HepG2 (cell line): Measurements from ENCODE around the gene MEA1. TPM values are rescaled to one million over a fixed set of nuclear protein-coding genes. Genes with fewer than 3 reads are reported as not detected.

Source experiments
- ATAC-seq: fragments of 200-7000 bp; cut with Tn5 transposase; 3 replicates; pipeline ENCODE4 v1.9.1; 2020; ENCODE audit warnings: mild to moderate bottlenecking, moderate library complexity
- BruUV-seq: library from RNA; stranded (reverse); fragments of 400-500 nt; replicated peaks from 2 replicates; lab custom pipeline; 2021; lab: Mats Ljungman, UMichigan
- CTCF ChIA-PET: fragments of 300-600 bp; formaldehyde crosslinking; extraction: SDS; loops from one replicate; lab custom pipeline; 2021; ENCODE audit warnings: low total read pairs, inconsistent platforms, low intra/inter-chr PET ratio; lab: Yijun Ruan, JAX
- POLR2A ChIA-PET: fragments of 350-600 bp; sonication (Branson Sonifier 250); formaldehyde crosslinking; loops from one replicate; lab custom pipeline; 2020; ENCODE audit warnings: antibody characterized with exemption, inconsistent platforms; lab: Yijun Ruan, JAX
- DNase-seq: peaks from one replicate; pipeline ENCODE4 v3.0.0-alpha.2; 2015; ENCODE audit warnings: low spot score
- FAIRE-seq: peaks from 3 replicates; lab custom pipeline; 2011; peaks lifted over from hg19 to GRCh38; lab: Jason Lieb, UNC
- H2AFZ ChIP-seq: one replicate; pipeline ENCODE4 v1.6.1; 2011; ENCODE audit warnings: low read length, inconsistent platforms
- H3K27ac ChIP-seq: fragments of 300-600 bp; 3 replicates; pipeline ENCODE4 v1.8.0; 2011; ENCODE audit warnings: mixed run types, mild to moderate bottlenecking, mixed read lengths, low read length, inconsistent platforms; ENCODE audit not compliant: insufficient read depth; ENCODE audit errors: extremely low read length
- H3K27me3 ChIP-seq, 2 experiments: fragments of 200-600 bp in 1 of 2; 2 replicates in 1 of 2; 3 replicates in 1 of 2; pipeline versions ENCODE4 v1.6.0 to v1.8.0; 2011; ENCODE audit warnings: low read length in 2 of 2, mild to moderate bottlenecking in 2 of 2, moderate library complexity in 2 of 2, inconsistent platforms in 1 of 2; ENCODE audit not compliant: insufficient read depth in 2 of 2, control insufficient read depth in 1 of 2
- H3K36me3 ChIP-seq, 2 experiments: fragments of 200-600 bp in 1 of 2; replicated peaks in 1 of 2; 2 replicates in 1 of 2; 3 replicates in 1 of 2; pipeline versions ENCODE4 v1.5.1 to v1.8.0; 2011; ENCODE audit warnings: low read length in 2 of 2, inconsistent platforms in 1 of 2; ENCODE audit not compliant: insufficient read depth in 2 of 2, control insufficient read depth in 1 of 2
- H3K4me1 ChIP-seq: 2 replicates; pipeline ENCODE4 v1.5.1; 2012; ENCODE audit warnings: low read length, inconsistent platforms; ENCODE audit not compliant: insufficient read depth
- H3K4me2 ChIP-seq: 2 replicates; pipeline ENCODE4 v1.6.0; 2011; ENCODE audit warnings: low read depth, low read length, inconsistent platforms
- H3K4me3 ChIP-seq, 3 experiments: fragments of 200-600 bp in 1 of 3; sonication (generic), shearing (Covaris generic) in 1 of 3; replicated peaks in 1 of 3; 2 replicates each; pipeline ENCODE4 v1.5.1; 2011 to 2016; ENCODE audit warnings: low read length in 3 of 3, inconsistent platforms in 2 of 3, low read depth in 2 of 3, mild to moderate bottlenecking in 2 of 3, control low read depth in 1 of 3, mixed read lengths in 1 of 3; ENCODE audit not compliant: insufficient read depth in 1 of 3
- H3K79me2 ChIP-seq: one replicate; pipeline ENCODE4 v1.6.1; 2011; ENCODE audit warnings: low read length, inconsistent platforms; ENCODE audit not compliant: insufficient read depth
- H3K9ac ChIP-seq: 2 replicates; pipeline ENCODE4 v1.6.0; 2011; ENCODE audit warnings: mild to moderate bottlenecking, low read depth, low read length, inconsistent platforms; ENCODE audit not compliant: insufficient read depth
- H3K9me3 ChIP-seq: 2 replicates; pipeline ENCODE4 v1.5.1; 2012; ENCODE audit warnings: mild to moderate bottlenecking, low read length
- H4K20me1 ChIP-seq: 2 replicates; pipeline ENCODE4 v1.6.0; 2011; ENCODE audit warnings: inconsistent platforms, mild to moderate bottlenecking, low read length, moderate library complexity; ENCODE audit not compliant: insufficient read depth
- MED13 ChIP-seq: sonication (generic); formaldehyde crosslinking; IDR thresholded peaks from 2 replicates; pipeline ENCODE4 v1.5.0; 2020; ENCODE audit warnings: missing genetic modification reagents
- POLR2A ChIP-seq, 2 experiments: IDR thresholded peaks; 2 replicates each; pipeline ENCODE4 v1.6.1; 2011; ENCODE audit warnings: low read depth in 2 of 2, low read length in 2 of 2, mild to moderate bottlenecking in 1 of 2, moderate library complexity in 1 of 2; ENCODE audit not compliant: insufficient read depth in 1 of 2
- POLR2AphosphoS2 ChIP-seq: IDR thresholded peaks from 2 replicates; pipeline ENCODE4 v1.6.1; 2011; ENCODE audit warnings: low read depth, low read length, improper control_type of control experiment
- POLR2AphosphoS5 ChIP-seq: IDR thresholded peaks from 2 replicates; pipeline ENCODE4 v1.6.1; 2012; ENCODE audit warnings: low read depth, low read length
- RBFOX2 ChIP-seq: fragments of 200-400 bp; formaldehyde crosslinking; IDR thresholded peaks from 2 replicates; pipeline ENCODE4 v1.6.1; 2017; ENCODE audit warnings: low read depth, mild to moderate bottlenecking, low read length
- SKIL ChIP-seq: sonication (generic); formaldehyde crosslinking; IDR thresholded peaks from 2 replicates; pipeline ENCODE4 v1.8.0; 2022; ENCODE audit warnings: missing genetic modification reagents, mild to moderate bottlenecking, moderate library complexity, borderline replicate concordance
- SRY ChIP-seq: sonication (generic); formaldehyde crosslinking; IDR thresholded peaks from 2 replicates; pipeline ENCODE4 v1.8.0; 2022; ENCODE audit warnings: mild to moderate bottlenecking, missing genetic modification reagents
- ZFY ChIP-seq: sonication (generic); formaldehyde crosslinking; IDR thresholded peaks from 2 replicates; pipeline ENCODE4 v1.4.0; 2020; ENCODE audit warnings: missing genetic modification reagents
- ZNF382 ChIP-seq: sonication (generic); formaldehyde crosslinking; IDR thresholded peaks from 2 replicates; pipeline ENCODE4 v1.5.0; 2020; ENCODE audit warnings: missing genetic modification reagents, mild to moderate bottlenecking, borderline replicate concordance
- ZSCAN20 ChIP-seq: sonication (generic); formaldehyde crosslinking; IDR thresholded peaks from 2 replicates; pipeline ENCODE4 v1.4.0; 2020; ENCODE audit warnings: missing genetic modification reagents, mild to moderate bottlenecking, borderline replicate concordance
- WGBS: methylation state at CpG from one replicate; pipeline ENCODE4 v1.1.6; 2017; ENCODE audit warnings: low lambda C conversion rate; 5-methylcytosine and 5-hydroxymethylcytosine counted together
- in situ Hi-C: cut with HindIII; loops from 2 replicates; pipeline ENCODE4 v1.10.0; 2017; ENCODE audit warnings: low pct_unique_long_range_greater_than_20kb; ENCODE audit not compliant: extremely low pct_ligation_motif_present
- intact Hi-C: fragments of 100-400 bp; cut with micrococcal nuclease; formaldehyde crosslinking; loops from one replicate; pipeline ENCODE4 v1.10.0; 2022; ENCODE audit not compliant: unreplicated experiment
- polyA plus RNA-seq, 8 experiments: library from polyadenylated mRNA; depleted of rRNA in 3 of 8; stranded (reverse) in 7 of 8; unstranded in 1 of 8; fragments of >200 nt; fragmentation: Illumina TruSeq in 4 of 8; extraction: Trizol in 4 of 8; gene quantifications; 2 replicates each; pipeline versions ENCODE4 v1.2.1 to v1.2.3, GENCODE V29; 2011 to 2016; ENCODE audit warnings: low read depth in 4 of 8, missing spikeins in 1 of 8, mixed read lengths in 1 of 8; ENCODE audit not compliant: insufficient read depth in 1 of 8
- total RNA-seq, 5 experiments: library from RNA; depleted of rRNA; stranded (reverse); fragments of >200 nt; fragmentation: Illumina TruSeq; extraction: Trizol; gene quantifications; 2 replicates each; pipeline ENCODE4 v1.2.3, GENCODE V29; 2016; ENCODE audit warnings: low read depth in 1 of 5

The MEA1 gene
- total and polyA plus RNA-seq, 2 of the 13 experiments (the other 11 are each of a cell fraction or from before 2014, with no cell fraction given), result 75.6 to 86.2 TPM

GRCh38 chr6:43033496-43034189, 19.9 kb upstream of the MEA1 start:
- 100% methylated on average over 2 of the region's 2 CpGs for WGBS
- Histone ChIP-seq H3K4me1 (peaks cover 12% of the 10 kb centered on the region), H3K36me3 (peaks cover 28 to 55% of the 10 kb centered on the region in 2 experiments), H4K20me1 (peaks cover 3% of the 10 kb centered on the region; the same call in 1 of the 2 replicates), H3K4me2 (no peak overlapping the region), H3K9ac (no peak overlapping the region), H2AFZ (no peak overlapping the region), H3K27ac (no peak overlapping the region), H3K27me3 (no peaks in the 10 kb centered on the region), H3K4me3 (no peak overlapping the region), H3K79me2 (no peaks in the 10 kb centered on the region), H3K9me3 (no peaks in the 10 kb centered on the region)
- FAIRE-seq, result peak; percentile 51
- DNase-seq, result no peak
- BruUV-seq, result TSS peak; percentile 33
- no peak for ATAC-seq
- ChIA-PET POLR2A (interaction anchor here (1.9 to 5.2 kb wide), 5 partner anchors 13 to 49 kb away, joined by 4 to 41 read pairs (median 13); partner anchors contain the start of genes CUL7, KLC4, KLHDC3 and MEA1), CTCF (no interaction called here)
- TF ChIP-seq ZNF382 (CRISPR knock-in tag) (no peak), ZSCAN20 (CRISPR knock-in tag) (no peak), POLR2A (IDR thresholded peaks at IDR 0.05; ENCODE audit: insufficient read depth in 1 of 2, low read depth in 2 of 2, low read length in 2 of 2) (0 out of 4 replicates have a peak, but pooled peaks of 1 of the 2 experiments have one; percentile 33), RBFOX2 (0 out of 2 replicates have a peak, but pooled peaks have one; percentile 38)
- in situ Hi-C loops, result no loop called here
- intact Hi-C loops, result no loop called here

GRCh38 chr6:43032326-43032725, 18.6 kb upstream of the MEA1 start:
- ATAC-seq, result no peak
- DNase-seq, result no peak
- Histone ChIP-seq H3K4me2 (no peak overlapping the region), H4K20me1 (peaks cover 3% of the 10 kb centered on the region; the same call in 1 of the 2 replicates)
- CTCF ChIA-PET, result no interaction called here
- TF ChIP-seq SKIL (CRISPR knock-in tag) (no peak), SRY (CRISPR knock-in tag) (no peak), POLR2AphosphoS5 (0 out of 2 replicates have a peak, but pooled peaks have one; percentile 21), POLR2AphosphoS2 (0 out of 2 replicates have a peak, but pooled peaks have one; percentile 2), MED13 (CRISPR knock-in tag) (no peak), ZFY (CRISPR knock-in tag) (peak; percentile 21; the same call in 1 of the 2 replicates)
- TF ChIP-seq, all 625 proteins: peak for 3
- no peak overlapping the region for H3K27ac ChIP-seq
- no peak for FAIRE-seq
- peaks cover 27 to 54% of the 10 kb centered on the region in 2 experiments for H3K36me3 ChIP-seq
- no peaks in the 10 kb centered on the region for H3K27me3 ChIP-seq
- no peaks in the 10 kb centered on the region for H3K79me2 ChIP-seq
- 99% methylated on average over 4 of the region's 4 CpGs for WGBS
- peaks cover 12% of the 10 kb centered on the region for H3K4me1 ChIP-seq
- BruUV-seq, result no TSS peak
- POLR2A ChIA-PET, result interaction anchor here (1.0 to 5.2 kb wide), 5 partner anchors 11 to 28 kb away, joined by 3 to 41 read pairs (median 12); partner anchors contain the start of genes CUL7, KLC4, KLHDC3 and MEA1
- H3K4me3 ChIP-seq, result no peak overlapping the region
- no peak overlapping the region for H3K9ac ChIP-seq
- H2AFZ ChIP-seq, result no peak overlapping the region
- in situ Hi-C loops (no loop called here), intact Hi-C loops (no loop called here)
- no peaks in the 10 kb centered on the region for H3K9me3 ChIP-seq
